HepG2 (cell line): ENCODE results near the gene ERCC6L2. TPM values are rescaled to one million over a fixed set of nuclear protein-coding genes. Genes with fewer than 3 reads are reported as not detected.

Experiments
- ATAC-seq: fragments of 200-7000 bp; cut with Tn5 transposase; 3 replicates; pipeline ENCODE4 v1.9.1; 2020; ENCODE audit warnings: mild to moderate bottlenecking, moderate library complexity
- BruUV-seq: library from RNA; stranded (reverse); fragments of 400-500 nt; replicated peaks from 2 replicates; lab custom pipeline; 2021; lab: Mats Ljungman, UMichigan
- CTCF ChIA-PET: fragments of 300-600 bp; formaldehyde crosslinking; extraction: SDS; loops from one replicate; lab custom pipeline; 2021; ENCODE audit warnings: low total read pairs, inconsistent platforms, low intra/inter-chr PET ratio; lab: Yijun Ruan, JAX
- POLR2A ChIA-PET: fragments of 350-600 bp; sonication (Branson Sonifier 250); formaldehyde crosslinking; loops from one replicate; lab custom pipeline; 2020; ENCODE audit warnings: antibody characterized with exemption, inconsistent platforms; lab: Yijun Ruan, JAX
- DNase-seq: peaks from one replicate; pipeline ENCODE4 v3.0.0-alpha.2; 2015; ENCODE audit warnings: low spot score
- FAIRE-seq: peaks from 3 replicates; lab custom pipeline; 2011; peaks lifted over from hg19 to GRCh38; lab: Jason Lieb, UNC
- H2AFZ ChIP-seq: one replicate; pipeline ENCODE4 v1.6.1; 2011; ENCODE audit warnings: low read length, inconsistent platforms
- H3K27ac ChIP-seq: fragments of 300-600 bp; 3 replicates; pipeline ENCODE4 v1.8.0; 2011; ENCODE audit warnings: mixed run types, mild to moderate bottlenecking, mixed read lengths, low read length, inconsistent platforms; ENCODE audit not compliant: insufficient read depth; ENCODE audit errors: extremely low read length
- H3K27me3 ChIP-seq, 2 experiments: fragments of 200-600 bp in 1 of 2; 2 replicates in 1 of 2; 3 replicates in 1 of 2; pipeline versions ENCODE4 v1.6.0 to v1.8.0; 2011; ENCODE audit warnings: low read length in 2 of 2, mild to moderate bottlenecking in 2 of 2, moderate library complexity in 2 of 2, inconsistent platforms in 1 of 2; ENCODE audit not compliant: insufficient read depth in 2 of 2, control insufficient read depth in 1 of 2
- H3K36me3 ChIP-seq, 2 experiments: fragments of 200-600 bp in 1 of 2; replicated peaks in 1 of 2; 2 replicates in 1 of 2; 3 replicates in 1 of 2; pipeline versions ENCODE4 v1.5.1 to v1.8.0; 2011; ENCODE audit warnings: low read length in 2 of 2, inconsistent platforms in 1 of 2; ENCODE audit not compliant: insufficient read depth in 2 of 2, control insufficient read depth in 1 of 2
- H3K4me1 ChIP-seq: 2 replicates; pipeline ENCODE4 v1.5.1; 2012; ENCODE audit warnings: low read length, inconsistent platforms; ENCODE audit not compliant: insufficient read depth
- H3K4me2 ChIP-seq: 2 replicates; pipeline ENCODE4 v1.6.0; 2011; ENCODE audit warnings: low read depth, low read length, inconsistent platforms
- H3K4me3 ChIP-seq, 3 experiments: fragments of 200-600 bp in 1 of 3; sonication (generic), shearing (Covaris generic) in 1 of 3; replicated peaks in 1 of 3; 2 replicates each; pipeline ENCODE4 v1.5.1; 2011 to 2016; ENCODE audit warnings: low read length in 3 of 3, inconsistent platforms in 2 of 3, low read depth in 2 of 3, mild to moderate bottlenecking in 2 of 3, control low read depth in 1 of 3, mixed read lengths in 1 of 3; ENCODE audit not compliant: insufficient read depth in 1 of 3
- H3K79me2 ChIP-seq: one replicate; pipeline ENCODE4 v1.6.1; 2011; ENCODE audit warnings: low read length, inconsistent platforms; ENCODE audit not compliant: insufficient read depth
- H3K9ac ChIP-seq: 2 replicates; pipeline ENCODE4 v1.6.0; 2011; ENCODE audit warnings: mild to moderate bottlenecking, low read depth, low read length, inconsistent platforms; ENCODE audit not compliant: insufficient read depth
- H3K9me3 ChIP-seq: 2 replicates; pipeline ENCODE4 v1.5.1; 2012; ENCODE audit warnings: mild to moderate bottlenecking, low read length
- H4K20me1 ChIP-seq: 2 replicates; pipeline ENCODE4 v1.6.0; 2011; ENCODE audit warnings: inconsistent platforms, mild to moderate bottlenecking, low read length, moderate library complexity; ENCODE audit not compliant: insufficient read depth
- HINFP ChIP-seq: sonication (generic); formaldehyde crosslinking; IDR thresholded peaks from 2 replicates; pipeline ENCODE4 v1.4.0; 2020; ENCODE audit warnings: low read depth, mild to moderate bottlenecking, missing genetic modification reagents
- NFIB ChIP-seq: sonication (generic); formaldehyde crosslinking; IDR thresholded peaks from 2 replicates; pipeline ENCODE4 v1.9.0; 2021; ENCODE audit warnings: missing genetic modification reagents, mild to moderate bottlenecking, borderline replicate concordance
- SMAD3 ChIP-seq: sonication (generic); formaldehyde crosslinking; IDR thresholded peaks from 2 replicates; pipeline ENCODE4 v1.4.0; 2020; ENCODE audit warnings: missing genetic modification reagents
- SRSF4 ChIP-seq: fragments of 200-400 bp; formaldehyde crosslinking; IDR thresholded peaks from one replicate; pipeline ENCODE4 v1.6.1; 2018; ENCODE audit warnings: mild to moderate bottlenecking, low read depth, low read length, moderate library complexity; ENCODE audit not compliant: poor library complexity, severe bottlenecking
- YEATS4 ChIP-seq: sonication (generic); formaldehyde crosslinking; IDR thresholded peaks from 2 replicates; pipeline ENCODE4 v1.4.0; 2020; ENCODE audit warnings: missing genetic modification reagents, borderline replicate concordance
- ZNF276 ChIP-seq: sonication (generic); formaldehyde crosslinking; IDR thresholded peaks from 2 replicates; pipeline ENCODE4 v1.4.0; 2020; ENCODE audit warnings: mild to moderate bottlenecking, low read depth, missing genetic modification reagents
- ZNF687 ChIP-seq: sonication (generic); formaldehyde crosslinking; IDR thresholded peaks from 2 replicates; pipeline ENCODE4 v1.5.1; 2020; ENCODE audit warnings: mild to moderate bottlenecking, missing genetic modification reagents, moderate library complexity
- WGBS: methylation state at CpG from one replicate; pipeline ENCODE4 v1.1.6; 2017; ENCODE audit warnings: low lambda C conversion rate; 5-methylcytosine and 5-hydroxymethylcytosine counted together
- in situ Hi-C: cut with HindIII; loops from 2 replicates; pipeline ENCODE4 v1.10.0; 2017; ENCODE audit warnings: low pct_unique_long_range_greater_than_20kb; ENCODE audit not compliant: extremely low pct_ligation_motif_present
- intact Hi-C: fragments of 100-400 bp; cut with micrococcal nuclease; formaldehyde crosslinking; loops from one replicate; pipeline ENCODE4 v1.10.0; 2022; ENCODE audit not compliant: unreplicated experiment
- polyA plus RNA-seq, 8 experiments: library from polyadenylated mRNA; depleted of rRNA in 3 of 8; stranded (reverse) in 7 of 8; unstranded in 1 of 8; fragments of >200 nt; fragmentation: Illumina TruSeq in 4 of 8; extraction: Trizol in 4 of 8; gene quantifications; 2 replicates each; pipeline versions ENCODE4 v1.2.1 to v1.2.3, GENCODE V29; 2011 to 2016; ENCODE audit warnings: low read depth in 4 of 8, missing spikeins in 1 of 8, mixed read lengths in 1 of 8; ENCODE audit not compliant: insufficient read depth in 1 of 8
- total RNA-seq, 5 experiments: library from RNA; depleted of rRNA; stranded (reverse); fragments of >200 nt; fragmentation: Illumina TruSeq; extraction: Trizol; gene quantifications; 2 replicates each; pipeline ENCODE4 v1.2.3, GENCODE V29; 2016; ENCODE audit warnings: low read depth in 1 of 5

Gene ERCC6L2
- total and polyA plus RNA-seq, 2 of the 13 experiments (the other 11 are each of a cell fraction or from before 2014, with no cell fraction given) = 13.4 to 45.9 TPM

- Histone ChIP-seq H3K9me3 (peaks cover 3% of the 10 kb centered on the region; the same call in 1 of the 2 replicates), H3K79me2 (no peaks in the 10 kb centered on the region), H3K27me3 (no peaks in the 10 kb centered on the region), H3K4me3 (no peak overlapping the region), H3K9ac (no peak overlapping the region), H2AFZ (no peak overlapping the region), H3K27ac (no peak overlapping the region), H4K20me1 (no peaks in the 10 kb centered on the region)
- no TSS peak for BruUV-seq
- ChIA-PET POLR2A (no interaction called here), CTCF (no interaction called here)
- intact Hi-C loops = no loop called here
- TF ChIP-seq NFIB (CRISPR knock-in tag) (no peak), YEATS4 (CRISPR knock-in tag) (no peak)
- TF ChIP-seq, all 625 proteins: peak for 0
- DNase-seq (no peak), FAIRE-seq (no peak), ATAC-seq (no peak)
- H3K4me1 ChIP-seq = no peaks in the 10 kb centered on the region
- in situ Hi-C loops = no loop called here
- WGBS = 96% methylated on average over 2 of the region's 2 CpGs
- peaks cover 0 to 5% of the 10 kb centered on the region in 2 experiments; a peak in 4 of 5 replicates for H3K36me3 ChIP-seq
- H3K4me2 ChIP-seq = no peak overlapping the region
Measured at GRCh38 chr9:95992536-95992935, 117.0 kb downstream of the ERCC6L2 start.

- Histone ChIP-seq H3K4me3 (no peak overlapping the region), H3K4me1 (no peaks in the 10 kb centered on the region), H3K4me2 (no peak overlapping the region), H2AFZ (no peak overlapping the region), H3K9me3 (no peaks in the 10 kb centered on the region), H3K36me3 (peaks cover 0 to 5% of the 10 kb centered on the region in 2 experiments; a peak in 3 of 5 replicates), H3K79me2 (no peaks in the 10 kb centered on the region), H3K27ac (no peak overlapping the region), H3K27me3 (no peaks in the 10 kb centered on the region), H4K20me1 (no peaks in the 10 kb centered on the region), H3K9ac (no peak overlapping the region)
- FAIRE-seq (no peak), ATAC-seq (no peak), DNase-seq (no peak)
- no TSS peak for BruUV-seq
- in situ Hi-C loops = no loop called here
- TF ChIP-seq ZNF276 (CRISPR knock-in tag) = no peak
- no peak for TF ChIP-seq SRSF4
- TF ChIP-seq HINFP (CRISPR knock-in tag) = no peak
- TF ChIP-seq ZNF687 (CRISPR knock-in tag) = no peak
- no peak for TF ChIP-seq SMAD3 (CRISPR knock-in tag)
- ChIA-PET POLR2A (no interaction called here), CTCF (no interaction called here)
- 100% methylated on average over 1 of the region's 3 CpGs for WGBS
- intact Hi-C loops = no loop called here
Measured at GRCh38 chr9:95993337-95993736, 117.8 kb downstream of the ERCC6L2 start.
